KMS-11 (cell line): ENCODE measurements around the gene AKT1S1.
A peak's percentile ranks its signal among the peaks of the same experiment; 100 is the strongest.
"Not testable (repeated sequence)": the region's sequence is repeated elsewhere in the genome, so short reads cannot be mapped to it uniquely, and the experiment has no call there.

Experiments used
- H2AFZ ChIP-seq: fragments of 200-600 bp; sonication (generic); 2 replicates; pipeline ENCODE4 v1.6.1; 2016; ENCODE audit warnings: antibody characterized with exemption, mixed run types, low read depth
- H3K27ac ChIP-seq: fragments of 200-600 bp; sonication (generic); 2 replicates; pipeline ENCODE4 v1.6.1; 2016; ENCODE audit warnings: mild to moderate bottlenecking, mixed run types
- H3K27me3 ChIP-seq: fragments of 200-600 bp; sonication (generic); 2 replicates; pipeline ENCODE4 v1.6.1; 2017; ENCODE audit warnings: mild to moderate bottlenecking, low read depth, mixed run types, moderate library complexity; ENCODE audit not compliant: insufficient read depth
- H3K36me3 ChIP-seq: fragments of 200-600 bp; sonication (generic); 2 replicates; pipeline ENCODE4 v1.6.1; 2017; ENCODE audit warnings: mild to moderate bottlenecking, mixed run types; ENCODE audit not compliant: insufficient read depth
- H3K4me1 ChIP-seq: fragments of 200-600 bp; sonication (generic); 2 replicates; pipeline ENCODE4 v1.6.1; 2016; ENCODE audit warnings: mild to moderate bottlenecking, low read depth, mixed run types; ENCODE audit not compliant: poor library complexity, severe bottlenecking
- H3K4me2 ChIP-seq: fragments of 200-600 bp; sonication (generic); 2 replicates; pipeline ENCODE4 v1.7.0; 2016; ENCODE audit warnings: mild to moderate bottlenecking, mixed run types
- H3K4me3 ChIP-seq: fragments of 200-600 bp; sonication (generic); IDR thresholded peaks from 2 replicates; pipeline ENCODE4 v1.6.1; 2017; ENCODE audit warnings: low read depth, low read length, mixed read lengths; ENCODE audit not compliant: insufficient read depth
- H3K79me2 ChIP-seq: fragments of 200-600 bp; sonication (generic); 2 replicates; pipeline ENCODE4 v1.6.1; 2016; ENCODE audit warnings: low read depth, mixed run types; ENCODE audit not compliant: insufficient read depth
- H3K9ac ChIP-seq: fragments of 200-600 bp; sonication (generic); 2 replicates; pipeline ENCODE4 v1.6.1; 2016; ENCODE audit warnings: mild to moderate bottlenecking, mixed run types
- H4K20me1 ChIP-seq: fragments of 200-600 bp; sonication (generic); 2 replicates; pipeline ENCODE4 v1.6.1; 2016; ENCODE audit warnings: mild to moderate bottlenecking, mixed run types; ENCODE audit not compliant: insufficient read depth
- TF ChIP-seq, protein P1 (sequence below): fragments of 200-600 bp; sonication (generic); conservative IDR thresholded peaks from 2 replicates; pipeline ENCODE4 v1.6.1; 2017; ENCODE audit warnings: low read depth, mild to moderate bottlenecking, antibody characterized with exemption, low read length, moderate library complexity, mixed read lengths

Gene AKT1S1

GRCh38 chr19:49827034-49827433, 50.1 kb downstream of the AKT1S1 start:
- Histone ChIP-seq H3K4me2 (no peak overlapping the region), H3K27ac (no peak overlapping the region), H2AFZ (no peak overlapping the region), H3K27me3 (no peaks in the 10 kb centered on the region), H3K79me2 (peaks cover 30% of the 10 kb centered on the region; the same call in 1 of the 2 replicates), H3K36me3 (no peaks in the 10 kb centered on the region), H3K9ac (no peak overlapping the region), H3K4me3 (no peak overlapping the region), H4K20me1 (no peaks in the 10 kb centered on the region), H3K4me1 (peaks cover 6% of the 10 kb centered on the region)
- TF ChIP-seq, protein P1, sequence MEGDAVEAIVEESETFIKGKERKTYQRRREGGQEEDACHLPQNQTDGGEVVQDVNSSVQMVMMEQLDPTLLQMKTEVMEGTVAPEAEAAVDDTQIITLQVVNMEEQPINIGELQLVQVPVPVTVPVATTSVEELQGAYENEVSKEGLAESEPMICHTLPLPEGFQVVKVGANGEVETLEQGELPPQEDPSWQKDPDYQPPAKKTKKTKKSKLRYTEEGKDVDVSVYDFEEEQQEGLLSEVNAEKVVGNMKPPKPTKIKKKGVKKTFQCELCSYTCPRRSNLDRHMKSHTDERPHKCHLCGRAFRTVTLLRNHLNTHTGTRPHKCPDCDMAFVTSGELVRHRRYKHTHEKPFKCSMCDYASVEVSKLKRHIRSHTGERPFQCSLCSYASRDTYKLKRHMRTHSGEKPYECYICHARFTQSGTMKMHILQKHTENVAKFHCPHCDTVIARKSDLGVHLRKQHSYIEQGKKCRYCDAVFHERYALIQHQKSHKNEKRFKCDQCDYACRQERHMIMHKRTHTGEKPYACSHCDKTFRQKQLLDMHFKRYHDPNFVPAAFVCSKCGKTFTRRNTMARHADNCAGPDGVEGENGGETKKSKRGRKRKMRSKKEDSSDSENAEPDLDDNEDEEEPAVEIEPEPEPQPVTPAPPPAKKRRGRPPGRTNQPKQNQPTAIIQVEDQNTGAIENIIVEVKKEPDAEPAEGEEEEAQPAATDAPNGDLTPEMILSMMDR = no peak

DNA sequence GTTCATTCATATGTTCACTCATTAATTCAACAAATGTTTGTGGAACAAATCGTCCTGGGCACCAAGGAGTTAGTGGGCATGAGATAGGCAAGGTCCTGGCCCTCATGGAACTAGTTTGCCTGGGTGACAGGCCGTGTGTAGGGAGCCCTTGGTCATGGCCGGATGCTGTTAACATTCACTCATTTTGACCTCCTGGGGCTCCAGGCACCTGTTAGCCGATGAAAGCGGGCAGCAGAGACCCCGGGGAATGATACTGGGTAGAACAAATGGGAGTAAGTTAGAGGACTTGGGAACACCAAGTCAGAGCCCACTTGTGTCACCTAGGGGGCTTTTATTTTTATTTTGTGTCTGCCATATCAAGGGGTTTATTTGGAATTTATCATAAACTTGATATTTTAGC, 52.5 kb downstream of the AKT1S1 start:
- TF ChIP-seq, protein P1 = no peak
- H3K4me2 ChIP-seq = no peak overlapping the region
- H3K27ac ChIP-seq = no peak overlapping the region
- no peaks in the 10 kb centered on the region for H4K20me1 ChIP-seq
- H3K36me3 ChIP-seq = no peaks in the 10 kb centered on the region
- no peak overlapping the region for H3K4me3 ChIP-seq
- H3K9ac ChIP-seq = no peak overlapping the region
- no peak overlapping the region for H2AFZ ChIP-seq
- peaks cover 8% of the 10 kb centered on the region for H3K4me1 ChIP-seq
- peaks cover 47% of the 10 kb centered on the region; the same call in 1 of the 2 replicates for H3K79me2 ChIP-seq
- no peaks in the 10 kb centered on the region for H3K27me3 ChIP-seq

- H2AFZ ChIP-seq = no peak overlapping the region
- H3K4me2 ChIP-seq = no peak overlapping the region
- no peak overlapping the region for H3K9ac ChIP-seq
- H3K79me2 ChIP-seq = peaks cover 59% of the 10 kb centered on the region
- no peaks in the 10 kb centered on the region for H3K27me3 ChIP-seq
- H4K20me1 ChIP-seq = no peaks in the 10 kb centered on the region
- no peak overlapping the region for H3K4me3 ChIP-seq
- peaks cover 16% of the 10 kb centered on the region for H3K4me1 ChIP-seq
- no peaks in the 10 kb centered on the region for H3K36me3 ChIP-seq
- TF ChIP-seq, protein P1 = no peak
- H3K27ac ChIP-seq = no peak overlapping the region
Observed at GRCh38 chr19:49823472-49823871, 53.7 kb downstream of the AKT1S1 start.

- Histone ChIP-seq H3K4me2 (no peak overlapping the region), H3K4me3 (no peak overlapping the region), H4K20me1 (no peaks in the 10 kb centered on the region), H3K4me1 (peaks cover 23% of the 10 kb centered on the region), H2AFZ (no peak overlapping the region), H3K27me3 (no peaks in the 10 kb centered on the region), H3K36me3 (no peaks in the 10 kb centered on the region), H3K27ac (no peak overlapping the region), H3K9ac (no peak overlapping the region), H3K79me2 (peaks cover 51% of the 10 kb centered on the region)
- TF ChIP-seq, protein P1 = no peak
Observed at GRCh38 chr19:49820125-49820524, 57.0 kb downstream of the AKT1S1 start.

DNA sequence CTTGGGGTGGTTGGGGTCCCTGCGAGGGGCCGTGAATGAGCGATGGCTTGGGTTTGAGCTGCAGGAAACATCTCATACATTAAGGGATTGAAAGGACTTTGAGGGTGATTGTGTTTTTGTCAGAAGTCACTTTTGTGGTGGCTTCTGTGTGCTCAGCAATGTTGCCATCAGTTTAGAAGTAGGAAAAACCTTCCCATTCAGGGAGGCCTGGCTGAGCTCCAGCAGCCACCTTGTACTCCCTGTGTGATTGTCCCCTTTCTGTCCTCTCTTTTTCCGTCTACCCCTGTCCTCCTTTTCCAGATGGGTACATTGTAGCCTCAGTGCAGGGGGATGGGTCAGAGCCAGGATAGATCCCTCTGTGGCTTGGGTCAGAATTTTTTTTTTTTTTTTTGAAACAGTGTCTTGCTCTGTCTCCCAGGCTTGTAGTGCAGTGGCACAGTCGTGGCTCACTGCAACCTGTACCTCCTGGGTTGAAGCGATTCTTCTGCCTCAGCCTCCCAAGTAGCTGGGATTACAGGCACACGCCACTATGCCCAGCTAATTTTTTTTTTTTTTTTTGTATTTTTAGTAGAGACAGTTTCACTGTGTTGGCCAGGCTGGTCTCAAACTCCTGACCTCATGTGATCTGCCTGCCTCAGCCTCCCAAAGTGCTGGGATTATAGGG, 57.6 kb downstream of the AKT1S1 start:
- peak overlapping the region; percentile 91 for H3K4me2 ChIP-seq
- peaks cover 21% of the 10 kb centered on the region for H3K4me1 ChIP-seq
- H3K27ac ChIP-seq, H3K4me3 ChIP-seq, H3K36me3 ChIP-seq, H2AFZ ChIP-seq, H3K27me3 ChIP-seq, H4K20me1 ChIP-seq: not testable (repeated sequence)
- H3K9ac ChIP-seq = peak overlapping the region; percentile 73; the same call in 1 of the 2 replicates
- H3K79me2 ChIP-seq = peaks cover 46% of the 10 kb centered on the region
